ENCODE results near the gene TXNL4B. TPM values are rescaled to one million over a fixed set of nuclear protein-coding genes. Genes with fewer than 3 reads are reported as not detected.
A peak's percentile ranks its signal among the peaks of the same experiment; 100 is the strongest.

The TXNL4B gene
- total RNA-seq, 1 donor from 2014 or later: 12.8 TPM

DNA sequence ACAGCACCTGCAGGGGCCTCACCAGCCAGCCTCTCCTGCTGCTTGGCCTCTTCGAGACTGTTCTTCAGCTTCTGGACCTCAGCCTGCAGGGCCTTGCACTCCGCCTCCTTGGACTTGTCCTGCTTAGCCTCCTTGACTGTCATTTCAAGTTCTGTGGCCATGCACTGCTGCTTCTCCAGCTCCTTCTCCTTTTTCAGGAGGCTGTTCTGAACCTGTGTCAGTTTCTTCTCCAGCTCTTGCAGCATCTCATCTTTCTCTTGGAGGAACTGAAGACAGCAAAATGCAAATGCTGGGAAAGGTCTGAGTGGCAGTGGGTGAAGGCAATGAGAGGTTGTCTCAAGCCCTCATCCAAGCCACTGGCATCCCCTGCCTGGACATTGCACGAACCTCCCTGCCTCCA, 39.3 kb upstream of the TXNL4B start:
- Histone ChIP-seq H3K36me3 (ENCODE audit: insufficient read depth, low read length) (no peaks in the 10 kb centered on the region), H4K20me1 (ENCODE audit: insufficient read depth, low read length) (no peaks in the 10 kb centered on the region), H3K9me3 (ENCODE audit: insufficient read depth, low read depth, low read length) (no peaks in the 10 kb centered on the region), H2AFZ (ENCODE audit: low read depth, low read length) (no peak overlapping the region), H3K4me3 (ENCODE audit: insufficient read depth, low read depth, low read length) (no peak overlapping the region), H3K27ac (ENCODE audit: low read depth, low read length) (no peak overlapping the region), H3K9ac (ENCODE audit: low read length) (no peak overlapping the region), H3K27me3 (ENCODE audit: insufficient read depth, low read length) (no peaks in the 10 kb centered on the region), H3K79me2 (ENCODE audit: insufficient read depth, low read length) (no peaks in the 10 kb centered on the region), H3K4me2 (ENCODE audit: low read length) (no peak overlapping the region), H3K4me1 (ENCODE audit: insufficient read depth, low read length) (no peaks in the 10 kb centered on the region)
- Mint-ChIP-seq H3K4me1 (ENCODE audit: low read depth, unreplicated experiment) (peaks cover 11% of the 10 kb centered on the region), H3K27ac (ENCODE audit: unreplicated experiment) (no peak overlapping the region), H3K9me3 (ENCODE audit: unreplicated experiment) (peaks cover 4% of the 10 kb centered on the region), H3K27me3 (ENCODE audit: low read depth, unreplicated experiment) (peaks cover 23% of the 10 kb centered on the region), H3K4me3 (ENCODE audit: unreplicated experiment) (no peak overlapping the region), H3K36me3 (ENCODE audit: low read depth, unreplicated experiment) (peaks cover 5% of the 10 kb centered on the region)
- TF ChIP-seq, protein P1, sequence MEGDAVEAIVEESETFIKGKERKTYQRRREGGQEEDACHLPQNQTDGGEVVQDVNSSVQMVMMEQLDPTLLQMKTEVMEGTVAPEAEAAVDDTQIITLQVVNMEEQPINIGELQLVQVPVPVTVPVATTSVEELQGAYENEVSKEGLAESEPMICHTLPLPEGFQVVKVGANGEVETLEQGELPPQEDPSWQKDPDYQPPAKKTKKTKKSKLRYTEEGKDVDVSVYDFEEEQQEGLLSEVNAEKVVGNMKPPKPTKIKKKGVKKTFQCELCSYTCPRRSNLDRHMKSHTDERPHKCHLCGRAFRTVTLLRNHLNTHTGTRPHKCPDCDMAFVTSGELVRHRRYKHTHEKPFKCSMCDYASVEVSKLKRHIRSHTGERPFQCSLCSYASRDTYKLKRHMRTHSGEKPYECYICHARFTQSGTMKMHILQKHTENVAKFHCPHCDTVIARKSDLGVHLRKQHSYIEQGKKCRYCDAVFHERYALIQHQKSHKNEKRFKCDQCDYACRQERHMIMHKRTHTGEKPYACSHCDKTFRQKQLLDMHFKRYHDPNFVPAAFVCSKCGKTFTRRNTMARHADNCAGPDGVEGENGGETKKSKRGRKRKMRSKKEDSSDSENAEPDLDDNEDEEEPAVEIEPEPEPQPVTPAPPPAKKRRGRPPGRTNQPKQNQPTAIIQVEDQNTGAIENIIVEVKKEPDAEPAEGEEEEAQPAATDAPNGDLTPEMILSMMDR (IDR thresholded peaks at IDR 0.05; ENCODE audit: insufficient read depth, low read depth, low read length): no peak
- TF ChIP-seq EZH2 (IDR thresholded peaks at IDR 0.05; ENCODE audit: insufficient read depth, low read length): no peak
- no peak for FAIRE-seq
- DNase-seq (ENCODE audit: low read depth): no peak

DNA sequence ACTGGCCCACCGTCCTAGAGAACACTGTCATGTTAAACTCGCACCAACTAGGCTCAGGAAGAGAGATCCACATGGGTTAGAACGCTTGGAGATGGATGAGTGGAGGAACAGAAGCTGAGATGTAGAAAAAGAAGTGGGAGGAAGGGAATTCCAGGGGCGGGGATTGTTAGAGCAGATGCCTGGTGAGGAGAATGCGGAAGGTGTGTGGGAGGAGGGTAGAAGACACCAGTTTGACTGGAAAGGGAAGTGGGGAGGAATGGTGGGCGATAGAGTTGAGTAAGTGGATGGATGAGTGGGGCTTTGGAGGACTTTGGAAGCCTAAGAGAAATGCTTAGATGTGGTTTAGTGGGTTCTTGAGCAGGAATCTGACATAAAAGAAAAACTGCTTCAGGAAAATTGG, 37.6 kb upstream of the TXNL4B start:
- Histone ChIP-seq H3K9me3 (ENCODE audit: insufficient read depth, low read depth, low read length) (no peaks in the 10 kb centered on the region), H3K4me2 (ENCODE audit: low read length) (no peak overlapping the region), H3K4me1 (ENCODE audit: insufficient read depth, low read length) (no peaks in the 10 kb centered on the region), H2AFZ (ENCODE audit: low read depth, low read length) (no peak overlapping the region), H3K4me3 (ENCODE audit: insufficient read depth, low read depth, low read length) (no peak overlapping the region), H4K20me1 (ENCODE audit: insufficient read depth, low read length) (no peaks in the 10 kb centered on the region), H3K27me3 (ENCODE audit: insufficient read depth, low read length) (no peaks in the 10 kb centered on the region), H3K79me2 (ENCODE audit: insufficient read depth, low read length) (no peaks in the 10 kb centered on the region), H3K27ac (ENCODE audit: low read depth, low read length) (no peak overlapping the region), H3K9ac (ENCODE audit: low read length) (no peak overlapping the region), H3K36me3 (ENCODE audit: insufficient read depth, low read length) (no peaks in the 10 kb centered on the region)
- FAIRE-seq (no peak), DNase-seq (ENCODE audit: low read depth) (peak; percentile 70)
- Mint-ChIP-seq H3K4me1 (ENCODE audit: low read depth, unreplicated experiment) (peaks cover 11% of the 10 kb centered on the region), H3K36me3 (ENCODE audit: low read depth, unreplicated experiment) (peaks cover 5% of the 10 kb centered on the region), H3K27me3 (ENCODE audit: low read depth, unreplicated experiment) (peaks cover 23% of the 10 kb centered on the region), H3K9me3 (ENCODE audit: unreplicated experiment) (peaks cover 4% of the 10 kb centered on the region), H3K4me3 (ENCODE audit: unreplicated experiment) (no peak overlapping the region), H3K27ac (ENCODE audit: unreplicated experiment) (no peak overlapping the region)
- TF ChIP-seq, protein P1 (IDR thresholded peaks at IDR 0.05; ENCODE audit: insufficient read depth, low read depth, low read length): no peak
- no peak for TF ChIP-seq EZH2 (IDR thresholded peaks at IDR 0.05; ENCODE audit: insufficient read depth, low read length)

- H3K9ac ChIP-seq (ENCODE audit: low read length): no peak overlapping the region
- H3K79me2 ChIP-seq (ENCODE audit: insufficient read depth, low read length): no peaks in the 10 kb centered on the region
- Mint-ChIP-seq H3K27me3 (ENCODE audit: low read depth, unreplicated experiment) (peaks cover 23% of the 10 kb centered on the region), H3K4me3 (ENCODE audit: unreplicated experiment) (no peak overlapping the region), H3K36me3 (ENCODE audit: low read depth, unreplicated experiment) (peaks cover 5% of the 10 kb centered on the region), H3K4me1 (ENCODE audit: low read depth, unreplicated experiment) (peaks cover 11% of the 10 kb centered on the region), H3K9me3 (ENCODE audit: unreplicated experiment) (peaks cover 4% of the 10 kb centered on the region), H3K27ac (ENCODE audit: unreplicated experiment) (no peak overlapping the region)
- no peaks in the 10 kb centered on the region for H3K4me1 ChIP-seq (ENCODE audit: insufficient read depth, low read length)
- H3K27ac ChIP-seq (ENCODE audit: low read depth, low read length): no peak overlapping the region
- H3K4me2 ChIP-seq (ENCODE audit: low read length): no peak overlapping the region
- DNase-seq (ENCODE audit: low read depth) (no peak), FAIRE-seq (no peak)
- H3K27me3 ChIP-seq (ENCODE audit: insufficient read depth, low read length): no peaks in the 10 kb centered on the region
- H2AFZ ChIP-seq (ENCODE audit: low read depth, low read length): no peak overlapping the region
- no peak for TF ChIP-seq EZH2 (IDR thresholded peaks at IDR 0.05; ENCODE audit: insufficient read depth, low read length)
- TF ChIP-seq, protein P1 (IDR thresholded peaks at IDR 0.05; ENCODE audit: insufficient read depth, low read depth, low read length): no peak
- H3K4me3 ChIP-seq (ENCODE audit: insufficient read depth, low read depth, low read length): no peak overlapping the region
- H3K9me3 ChIP-seq (ENCODE audit: insufficient read depth, low read depth, low read length): no peaks in the 10 kb centered on the region
- no peaks in the 10 kb centered on the region for H4K20me1 ChIP-seq (ENCODE audit: insufficient read depth, low read length)
- no peaks in the 10 kb centered on the region for H3K36me3 ChIP-seq (ENCODE audit: insufficient read depth, low read length)
Observed at GRCh38 chr16:72129976-72130656, 36.7 kb upstream of the TXNL4B start.
